ENCODE results near the gene GPR55. TPM values are rescaled to one million over a fixed set of nuclear protein-coding genes. Genes with fewer than 3 reads are reported as not detected.

Gene GPR55
- total RNA-seq, 6 experiments from 2014 or later, result 0.06 to 0.12 (median 0.07) TPM; not detected in 3

DNA sequence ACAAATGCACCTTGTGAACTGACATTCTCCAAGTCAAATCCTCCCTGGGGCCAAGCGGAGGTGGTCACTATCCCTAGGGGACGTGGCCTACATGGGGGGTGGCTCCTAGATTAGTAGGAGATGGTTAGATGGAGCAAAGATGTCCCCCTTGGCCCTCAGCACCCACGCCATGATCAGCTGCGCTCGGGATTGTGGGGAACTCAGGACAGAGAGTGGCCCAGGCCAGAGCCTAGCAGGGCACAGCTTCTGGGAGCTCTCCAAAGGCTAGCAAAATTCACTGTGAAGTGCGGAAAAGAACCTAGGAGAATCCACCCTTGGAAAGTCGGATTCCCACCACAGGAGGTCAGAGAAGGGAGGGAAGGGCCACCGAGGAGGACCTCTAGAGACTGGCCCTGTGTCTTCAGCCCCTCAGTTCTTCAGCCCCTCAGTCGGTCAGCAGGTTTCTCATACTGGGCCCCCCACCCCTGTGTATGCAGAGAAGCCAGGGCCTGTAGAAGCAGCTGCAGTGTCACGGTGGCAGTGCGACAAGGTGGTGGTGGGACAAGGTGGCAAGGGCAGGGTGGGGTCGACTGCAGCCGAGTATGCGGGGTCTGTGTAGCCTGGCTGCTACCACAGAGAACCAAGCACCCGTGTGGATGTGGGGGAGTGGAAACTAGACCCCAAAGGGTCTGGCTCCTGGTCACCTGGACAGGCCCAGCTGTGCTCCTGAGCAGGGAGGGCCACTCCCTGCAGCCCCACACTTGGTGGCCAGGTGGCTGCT lies 18.4 kb downstream of the GPR55 start:
- intact Hi-C loops (cut with DNase I), result no loop called here
- TF ChIP-seq, protein P1, sequence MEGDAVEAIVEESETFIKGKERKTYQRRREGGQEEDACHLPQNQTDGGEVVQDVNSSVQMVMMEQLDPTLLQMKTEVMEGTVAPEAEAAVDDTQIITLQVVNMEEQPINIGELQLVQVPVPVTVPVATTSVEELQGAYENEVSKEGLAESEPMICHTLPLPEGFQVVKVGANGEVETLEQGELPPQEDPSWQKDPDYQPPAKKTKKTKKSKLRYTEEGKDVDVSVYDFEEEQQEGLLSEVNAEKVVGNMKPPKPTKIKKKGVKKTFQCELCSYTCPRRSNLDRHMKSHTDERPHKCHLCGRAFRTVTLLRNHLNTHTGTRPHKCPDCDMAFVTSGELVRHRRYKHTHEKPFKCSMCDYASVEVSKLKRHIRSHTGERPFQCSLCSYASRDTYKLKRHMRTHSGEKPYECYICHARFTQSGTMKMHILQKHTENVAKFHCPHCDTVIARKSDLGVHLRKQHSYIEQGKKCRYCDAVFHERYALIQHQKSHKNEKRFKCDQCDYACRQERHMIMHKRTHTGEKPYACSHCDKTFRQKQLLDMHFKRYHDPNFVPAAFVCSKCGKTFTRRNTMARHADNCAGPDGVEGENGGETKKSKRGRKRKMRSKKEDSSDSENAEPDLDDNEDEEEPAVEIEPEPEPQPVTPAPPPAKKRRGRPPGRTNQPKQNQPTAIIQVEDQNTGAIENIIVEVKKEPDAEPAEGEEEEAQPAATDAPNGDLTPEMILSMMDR (IDR thresholded peaks at IDR 0.05), result no peak
- TF ChIP-seq POLR2A (IDR thresholded peaks at IDR 0.05), result no peak
- Histone ChIP-seq H3K27ac (no peak overlapping the region), H3K9me3 (no peaks in the 10 kb centered on the region), H3K4me1 (no peaks in the 10 kb centered on the region), H3K27me3 (no peaks in the 10 kb centered on the region), H3K36me3 (no peaks in the 10 kb centered on the region), H3K4me3 (no peak overlapping the region)
- ATAC-seq (no peak), DNase-seq (peak in 2 of 3 donors; percentile 23 to 42)
- 89% methylated on average over 7 of the region's 15 CpGs for WGBS (ENCODE audit: insufficient coverage, low coverage, low lambda C conversion rate, missing lambda C conversion rate)

DNA sequence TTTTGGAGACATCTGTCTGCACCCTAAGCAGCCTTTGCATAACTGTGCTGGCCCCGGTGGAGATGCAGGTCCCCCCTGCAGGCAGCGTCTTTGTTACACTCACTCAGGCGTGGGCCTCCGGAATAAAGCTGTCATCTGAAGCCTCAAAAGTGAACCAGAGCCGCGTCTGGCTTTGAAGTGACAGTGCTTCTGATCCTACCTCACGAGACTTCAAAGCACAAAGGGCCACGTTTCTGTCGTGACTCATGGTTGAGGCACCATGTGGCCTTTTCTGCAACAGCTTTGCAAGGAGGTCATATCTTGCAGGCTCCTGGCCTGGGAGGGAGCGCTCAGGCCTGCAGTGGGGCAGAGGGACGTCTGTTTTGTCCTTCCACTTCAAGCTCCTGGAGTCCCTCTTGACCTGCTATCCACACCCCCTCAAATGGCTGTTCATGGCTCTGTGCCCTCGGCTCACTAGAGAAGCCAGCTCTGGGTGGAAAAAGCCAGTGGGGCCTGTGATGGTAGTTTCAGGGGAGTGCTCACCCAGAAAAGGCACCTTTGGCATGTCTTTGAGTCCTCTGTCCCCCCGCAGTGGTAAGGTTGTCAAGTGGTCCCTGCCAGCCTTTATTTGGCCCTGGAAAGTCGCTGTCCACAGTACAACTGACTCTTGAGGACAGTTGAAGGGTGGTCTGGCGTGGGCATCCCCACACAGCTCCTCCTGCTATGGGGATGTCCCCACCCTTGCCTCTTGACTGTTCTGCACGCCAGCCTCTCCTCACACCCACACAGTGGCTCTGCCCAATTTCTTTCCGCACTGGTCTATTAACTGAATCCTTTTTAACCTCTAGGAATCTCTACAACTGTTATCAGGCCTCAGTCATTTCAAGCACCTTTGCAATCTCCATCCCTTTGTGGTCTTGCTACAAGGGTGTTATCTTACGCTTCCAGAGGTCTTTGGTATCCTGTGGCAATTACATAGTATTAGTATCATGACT lies 19.3 kb downstream of the GPR55 start:
- Histone ChIP-seq H3K9me3 (no peaks in the 10 kb centered on the region), H3K36me3 (no peaks in the 10 kb centered on the region), H3K27me3 (no peaks in the 10 kb centered on the region), H3K4me3 (no peak overlapping the region), H3K4me1 (no peaks in the 10 kb centered on the region), H3K27ac (no peak overlapping the region)
- peak in 2 of 3 donors; percentile 28 to 46 for DNase-seq
- ATAC-seq, result no peak
- intact Hi-C loops (cut with DNase I), result no loop called here
- no peak for TF ChIP-seq POLR2A (IDR thresholded peaks at IDR 0.05)
- TF ChIP-seq, protein P1 (IDR thresholded peaks at IDR 0.05), result no peak
- 72% methylated on average over 4 of the region's 18 CpGs for WGBS (ENCODE audit: insufficient coverage, low coverage, low lambda C conversion rate, missing lambda C conversion rate)

DNA sequence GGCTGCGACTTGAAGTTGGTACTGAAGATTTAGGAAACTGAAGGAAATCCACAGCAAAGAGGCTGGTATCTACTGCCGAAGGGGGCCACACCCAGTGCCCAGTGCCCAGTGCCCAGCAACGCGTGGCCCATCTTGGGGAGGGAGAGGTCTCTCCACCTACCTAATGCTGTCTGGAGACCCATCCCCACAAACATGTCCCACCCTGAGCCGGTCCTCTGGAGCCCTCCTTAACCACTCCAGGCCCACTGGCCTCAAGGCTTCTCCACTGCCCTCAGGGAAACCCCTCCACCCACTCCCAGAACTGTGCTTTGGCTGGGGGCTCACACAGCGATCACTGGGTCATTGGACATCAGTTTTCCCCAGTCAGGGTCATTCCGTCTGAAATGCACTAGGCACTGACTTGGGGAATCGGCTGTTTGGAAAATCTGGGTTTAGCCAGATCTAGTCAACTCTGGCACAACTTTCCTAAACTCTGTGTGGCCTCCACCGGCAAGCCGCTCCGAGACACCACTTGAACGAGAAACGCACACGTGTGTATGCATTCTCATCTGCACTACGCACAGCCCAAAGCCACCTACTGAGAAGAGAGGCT lies 20.1 kb downstream of the GPR55 start:
- no peak for ATAC-seq
- intact Hi-C loops (cut with DNase I), result loop anchor here in 1 of 2 donors (5.0 kb wide), 1 partner anchor 82 kb away; no protein-coding TSS in a partner anchor
- Histone ChIP-seq H3K4me3 (no peak overlapping the region), H3K36me3 (no peaks in the 10 kb centered on the region), H3K27ac (no peak overlapping the region), H3K4me1 (no peaks in the 10 kb centered on the region), H3K27me3 (no peaks in the 10 kb centered on the region), H3K9me3 (no peaks in the 10 kb centered on the region)
- DNase-seq, result peak in 2 of 3 donors; percentile 17 to 29
- no peak for TF ChIP-seq POLR2A (IDR thresholded peaks at IDR 0.05)
- TF ChIP-seq, protein P1 (IDR thresholded peaks at IDR 0.05), result no peak
- 66% methylated on average over 4 of the region's 15 CpGs for WGBS (ENCODE audit: insufficient coverage, low coverage, low lambda C conversion rate, missing lambda C conversion rate)
